ENCODE data around the gene PPFIA4.

Gene PPFIA4

DNA sequence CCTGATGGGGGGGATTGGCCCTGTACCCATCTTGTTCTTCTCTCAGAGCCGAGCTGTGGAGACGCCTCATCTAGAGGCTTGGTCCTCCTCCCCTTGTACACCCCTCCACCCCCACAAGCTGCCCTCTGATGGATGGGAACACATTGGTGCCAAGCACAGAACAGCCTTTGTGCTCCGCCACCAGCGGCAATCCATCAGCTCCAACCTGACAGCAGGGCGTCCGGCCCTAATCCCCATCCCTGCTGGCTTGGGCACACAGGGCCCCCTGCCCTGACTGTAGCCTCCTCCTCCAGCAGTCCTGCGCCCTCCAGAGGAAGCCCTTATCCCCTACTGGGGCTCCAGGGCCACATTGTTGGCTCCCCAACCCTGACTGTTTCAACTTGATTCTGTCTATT, 63.4 kb downstream of the PPFIA4 start:
- Histone ChIP-seq H3K9ac (ENCODE audit: low read length) (no peak overlapping the region), H3K9me2 (replicated peaks; ENCODE audit: insufficient read depth, low read length) (no peaks in the 10 kb centered on the region), H4K20me1 (ENCODE audit: insufficient read depth, low read length) (no peaks in the 10 kb centered on the region), H3K9me3 (replicated peaks; ENCODE audit: insufficient read depth, low read length) (no peaks in the 10 kb centered on the region), H2AFZ (ENCODE audit: low read length) (no peak overlapping the region), H3K27me3 (replicated peaks; ENCODE audit: insufficient read depth, low read length) (no peaks in the 10 kb centered on the region; the same call in 1 of the 2 replicates), H3K4me2 (ENCODE audit: low read depth, low read length) (no peak overlapping the region), H3K36me3 (replicated peaks; ENCODE audit: insufficient read depth, low read length) (no peaks in the 10 kb centered on the region), H3K27ac (ENCODE audit: low read length) (no peak overlapping the region), H3F3A (ENCODE audit: insufficient read depth, low read length) (no peaks in the 10 kb centered on the region), H3K79me2 (ENCODE audit: low read length) (no peaks in the 10 kb centered on the region), H3K4me1 (ENCODE audit: low read length) (no peaks in the 10 kb centered on the region), H3K4me3 (ENCODE audit: low read length) (no peak overlapping the region)
- DNase-seq: no peak
- TF ChIP-seq EZH2phosphoT487 (IDR thresholded peaks at IDR 0.05; ENCODE audit: low read length): no peak
- TF ChIP-seq EZH2 (optimal IDR thresholded peaks at IDR 0.05; ENCODE audit: low read depth, low read length): no peak
- TF ChIP-seq, protein P1, sequence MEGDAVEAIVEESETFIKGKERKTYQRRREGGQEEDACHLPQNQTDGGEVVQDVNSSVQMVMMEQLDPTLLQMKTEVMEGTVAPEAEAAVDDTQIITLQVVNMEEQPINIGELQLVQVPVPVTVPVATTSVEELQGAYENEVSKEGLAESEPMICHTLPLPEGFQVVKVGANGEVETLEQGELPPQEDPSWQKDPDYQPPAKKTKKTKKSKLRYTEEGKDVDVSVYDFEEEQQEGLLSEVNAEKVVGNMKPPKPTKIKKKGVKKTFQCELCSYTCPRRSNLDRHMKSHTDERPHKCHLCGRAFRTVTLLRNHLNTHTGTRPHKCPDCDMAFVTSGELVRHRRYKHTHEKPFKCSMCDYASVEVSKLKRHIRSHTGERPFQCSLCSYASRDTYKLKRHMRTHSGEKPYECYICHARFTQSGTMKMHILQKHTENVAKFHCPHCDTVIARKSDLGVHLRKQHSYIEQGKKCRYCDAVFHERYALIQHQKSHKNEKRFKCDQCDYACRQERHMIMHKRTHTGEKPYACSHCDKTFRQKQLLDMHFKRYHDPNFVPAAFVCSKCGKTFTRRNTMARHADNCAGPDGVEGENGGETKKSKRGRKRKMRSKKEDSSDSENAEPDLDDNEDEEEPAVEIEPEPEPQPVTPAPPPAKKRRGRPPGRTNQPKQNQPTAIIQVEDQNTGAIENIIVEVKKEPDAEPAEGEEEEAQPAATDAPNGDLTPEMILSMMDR (IDR thresholded peaks at IDR 0.05; ENCODE audit: low read length): no peak

DNA sequence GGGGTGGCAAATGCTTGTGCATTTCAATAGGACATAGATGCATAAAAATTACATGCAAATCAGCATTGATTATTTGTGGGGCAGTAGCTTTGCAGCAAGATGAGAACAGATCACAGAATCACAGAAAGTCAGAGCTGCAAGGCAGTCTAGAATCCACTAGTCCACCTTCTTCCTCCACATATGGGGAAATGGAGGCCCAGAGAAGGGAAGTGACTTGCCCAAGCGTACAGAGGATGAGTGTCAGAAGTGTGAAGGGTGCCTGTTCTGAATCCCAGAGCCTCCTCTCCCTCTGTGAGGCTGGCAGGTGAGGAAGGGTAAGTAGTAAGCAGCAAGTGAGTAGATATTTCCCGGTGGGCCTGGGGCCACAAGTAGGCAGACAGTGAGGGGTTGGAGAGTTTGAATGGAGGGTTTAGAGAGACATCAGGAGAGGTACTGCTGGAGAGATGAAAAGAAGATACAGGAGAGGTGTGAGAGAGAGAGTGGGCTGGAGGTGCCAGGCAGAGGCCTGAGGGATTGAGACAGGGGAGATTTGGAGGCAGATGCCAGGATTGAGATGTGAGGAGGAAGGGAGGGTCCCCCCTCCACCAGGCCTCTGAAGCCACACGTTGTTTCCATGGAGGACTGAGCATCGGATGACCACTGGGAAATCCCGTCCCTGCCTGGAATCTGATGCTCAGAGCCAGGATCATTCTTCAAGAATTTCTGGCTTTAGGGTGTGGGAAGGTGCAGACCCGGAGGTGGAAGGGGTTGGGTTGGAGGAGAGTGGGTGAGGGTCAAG, 64.3 kb downstream of the PPFIA4 start:
- TF ChIP-seq, protein P1 (IDR thresholded peaks at IDR 0.05; ENCODE audit: low read length): no peak
- TF ChIP-seq EZH2phosphoT487 (IDR thresholded peaks at IDR 0.05; ENCODE audit: low read length) (no peak), EZH2 (optimal IDR thresholded peaks at IDR 0.05; ENCODE audit: low read depth, low read length) (no peak)
- no peaks in the 10 kb centered on the region for H3K4me1 ChIP-seq (ENCODE audit: low read length)
- H3K36me3 ChIP-seq (replicated peaks; ENCODE audit: insufficient read depth, low read length): no peaks in the 10 kb centered on the region
- H3K27me3 ChIP-seq (replicated peaks; ENCODE audit: insufficient read depth, low read length): no peaks in the 10 kb centered on the region; the same call in 1 of the 2 replicates
- H3K4me3 ChIP-seq (ENCODE audit: low read length): no peak overlapping the region
- H3F3A ChIP-seq (ENCODE audit: insufficient read depth, low read length): no peaks in the 10 kb centered on the region
- DNase-seq: no peak
- no peak overlapping the region for H3K4me2 ChIP-seq (ENCODE audit: low read depth, low read length)
- no peaks in the 10 kb centered on the region for H3K9me3 ChIP-seq (replicated peaks; ENCODE audit: insufficient read depth, low read length)
- H3K79me2 ChIP-seq (ENCODE audit: low read length): no peaks in the 10 kb centered on the region
- no peaks in the 10 kb centered on the region for H3K9me2 ChIP-seq (replicated peaks; ENCODE audit: insufficient read depth, low read length)
- no peak overlapping the region for H3K27ac ChIP-seq (ENCODE audit: low read length)
- H4K20me1 ChIP-seq (ENCODE audit: insufficient read depth, low read length): no peaks in the 10 kb centered on the region
- no peak overlapping the region for H3K9ac ChIP-seq (ENCODE audit: low read length)
- H2AFZ ChIP-seq (ENCODE audit: low read length): no peak overlapping the region

DNA sequence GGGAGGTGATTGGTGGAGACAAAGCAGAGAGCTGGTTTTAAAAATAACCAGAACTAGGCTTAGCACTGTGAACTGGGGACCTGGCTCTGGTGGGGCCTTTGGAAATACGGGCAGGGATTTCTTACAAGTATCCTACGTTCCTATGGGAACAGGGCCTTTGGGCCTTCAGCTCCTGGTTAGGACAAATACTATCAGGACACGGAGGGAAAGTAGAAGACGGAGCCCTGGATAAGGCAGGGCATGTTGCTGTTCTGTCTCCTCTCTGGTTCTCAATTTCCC, 64.8 kb downstream of the PPFIA4 start:
- TF ChIP-seq EZH2 (optimal IDR thresholded peaks at IDR 0.05; ENCODE audit: low read depth, low read length): no peak
- TF ChIP-seq EZH2phosphoT487 (IDR thresholded peaks at IDR 0.05; ENCODE audit: low read length): no peak
- TF ChIP-seq, protein P1 (IDR thresholded peaks at IDR 0.05; ENCODE audit: low read length): no peak
- Histone ChIP-seq H4K20me1 (ENCODE audit: insufficient read depth, low read length) (no peaks in the 10 kb centered on the region), H3F3A (ENCODE audit: insufficient read depth, low read length) (no peaks in the 10 kb centered on the region), H3K27ac (ENCODE audit: low read length) (no peak overlapping the region), H3K4me1 (ENCODE audit: low read length) (no peaks in the 10 kb centered on the region), H3K4me2 (ENCODE audit: low read depth, low read length) (no peak overlapping the region), H3K9me3 (replicated peaks; ENCODE audit: insufficient read depth, low read length) (no peaks in the 10 kb centered on the region), H3K36me3 (replicated peaks; ENCODE audit: insufficient read depth, low read length) (no peaks in the 10 kb centered on the region), H3K27me3 (replicated peaks; ENCODE audit: insufficient read depth, low read length) (no peaks in the 10 kb centered on the region; the same call in 1 of the 2 replicates), H3K4me3 (ENCODE audit: low read length) (no peak overlapping the region), H3K9me2 (replicated peaks; ENCODE audit: insufficient read depth, low read length) (no peaks in the 10 kb centered on the region), H3K9ac (ENCODE audit: low read length) (no peak overlapping the region), H2AFZ (ENCODE audit: low read length) (no peak overlapping the region), H3K79me2 (ENCODE audit: low read length) (no peaks in the 10 kb centered on the region)
- DNase-seq: no peak

All from MM.1S (cell line).